Measurements from ENCODE around the gene MAN2A2.

DNA sequence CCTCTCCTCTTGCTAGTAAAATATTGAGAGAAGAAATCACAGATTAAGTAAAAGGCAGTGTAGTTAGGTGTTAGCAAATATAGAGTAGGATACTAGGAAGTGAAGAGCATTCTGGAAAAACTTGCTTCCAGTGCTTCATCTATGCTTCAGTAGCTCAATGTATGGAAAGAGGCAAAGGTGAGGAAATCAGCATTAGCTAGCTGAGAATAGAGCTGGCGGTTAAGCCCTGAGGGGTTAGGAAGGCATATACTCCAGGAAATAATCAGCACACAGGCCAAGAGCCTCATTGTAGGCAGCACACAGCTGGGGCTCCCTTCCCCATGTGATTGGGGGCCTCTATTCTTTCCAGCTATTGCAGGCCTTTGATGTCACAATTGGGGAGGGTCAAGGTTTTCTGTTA lies 65.3 kb downstream of the MAN2A2 start:
- TF ChIP-seq, protein P1, sequence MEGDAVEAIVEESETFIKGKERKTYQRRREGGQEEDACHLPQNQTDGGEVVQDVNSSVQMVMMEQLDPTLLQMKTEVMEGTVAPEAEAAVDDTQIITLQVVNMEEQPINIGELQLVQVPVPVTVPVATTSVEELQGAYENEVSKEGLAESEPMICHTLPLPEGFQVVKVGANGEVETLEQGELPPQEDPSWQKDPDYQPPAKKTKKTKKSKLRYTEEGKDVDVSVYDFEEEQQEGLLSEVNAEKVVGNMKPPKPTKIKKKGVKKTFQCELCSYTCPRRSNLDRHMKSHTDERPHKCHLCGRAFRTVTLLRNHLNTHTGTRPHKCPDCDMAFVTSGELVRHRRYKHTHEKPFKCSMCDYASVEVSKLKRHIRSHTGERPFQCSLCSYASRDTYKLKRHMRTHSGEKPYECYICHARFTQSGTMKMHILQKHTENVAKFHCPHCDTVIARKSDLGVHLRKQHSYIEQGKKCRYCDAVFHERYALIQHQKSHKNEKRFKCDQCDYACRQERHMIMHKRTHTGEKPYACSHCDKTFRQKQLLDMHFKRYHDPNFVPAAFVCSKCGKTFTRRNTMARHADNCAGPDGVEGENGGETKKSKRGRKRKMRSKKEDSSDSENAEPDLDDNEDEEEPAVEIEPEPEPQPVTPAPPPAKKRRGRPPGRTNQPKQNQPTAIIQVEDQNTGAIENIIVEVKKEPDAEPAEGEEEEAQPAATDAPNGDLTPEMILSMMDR (conservative IDR thresholded peaks at IDR 0.05): no peak
- TF ChIP-seq ZFX (IDR thresholded peaks at IDR 0.05): no peak

Measured in C4-2B (cell line).